A549 (cell line): Measurements from ENCODE around the gene ABHD12. TPM values are rescaled to one million over a fixed set of nuclear protein-coding genes. Genes with fewer than 3 reads are reported as not detected.
A peak's percentile ranks its signal among the peaks of the same experiment; 100 is the strongest.

Experiments
- ATAC-seq, 2 experiments: fragments of 200-7000 bp in 1 of 2; fragments of >200 bp in 1 of 2; cut with Nextera tagmentation in 1 of 2; cut with Tn5 transposase in 1 of 2; 3 replicates each; pipeline versions ENCODE4 v1.8.0 to v1.9.1; 2018 to 2020; ENCODE audit warnings: mild to moderate bottlenecking in 1 of 2, moderate library complexity in 1 of 2
- CTCF ChIA-PET: fragments of 300-600 bp; sonication (Branson Sonifier 250); formaldehyde crosslinking; extraction: SDS; loops from one replicate; lab custom pipeline; 2021; ENCODE audit warnings: antibody characterized with exemption, inconsistent platforms; lab: Yijun Ruan, JAX
- POLR2A ChIA-PET: fragments of 350-600 bp; formaldehyde crosslinking; extraction: SDS; loops from one replicate; lab custom pipeline; 2021; ENCODE audit warnings: antibody characterized with exemption, inconsistent platforms; lab: Yijun Ruan, JAX
- DNase-seq, 2 experiments: peaks; one replicate each; pipeline versions ENCODE4 v3.0.0 to v3.0.0-alpha.2; 2011 to 2016; ENCODE audit warnings: low read depth in 1 of 2, low spot score in 1 of 2
- FAIRE-seq: peaks from 2 replicates; lab custom pipeline; 2011; peaks lifted over from hg19 to GRCh38; lab: Jason Lieb, UNC
- H3K27ac ChIP-seq, 2 experiments: fragments of >200 bp; sonication (Bioruptor Twin); formaldehyde crosslinking; 3 replicates each; pipeline ENCODE4 v1.5.1; 2016 to 2017
- H3K4me1 ChIP-seq: fragments of >200 bp; sonication (Bioruptor Twin); formaldehyde crosslinking; 3 replicates; pipeline ENCODE4 v1.6.1; 2016
- H3K4me2 ChIP-seq: fragments of >200 bp; sonication (Bioruptor Twin); formaldehyde crosslinking; 3 replicates; pipeline ENCODE4 v1.6.1; 2016
- H3K4me3 ChIP-seq: fragments of >200 bp; sonication (Bioruptor Twin); formaldehyde crosslinking; 3 replicates; pipeline ENCODE4 v1.5.1; 2016
- H3K9me3 ChIP-seq: fragments of >200 bp; sonication (Bioruptor Twin); formaldehyde crosslinking; 3 replicates; pipeline ENCODE4 v1.6.1; 2016
- CBX8 ChIP-seq: fragments of 200-600 bp; sonication (generic); IDR thresholded peaks from 2 replicates; pipeline ENCODE4 v1.6.1; 2016
- CEBPB ChIP-seq, 2 experiments: fragments of >200 bp in 1 of 2; sonication (Bioruptor Twin) in 1 of 2; formaldehyde crosslinking in 1 of 2; IDR thresholded peaks; 2 replicates each; pipeline ENCODE4 v1.6.1; 2012 to 2016
- CHD2 ChIP-seq: fragments of 150-350 bp; IDR thresholded peaks from 2 replicates; pipeline ENCODE4 v1.6.1; 2014; ENCODE audit warnings: low read length; ENCODE audit not compliant: partially characterized antibody
- CHD4 ChIP-seq: fragments of 200-600 bp; sonication (generic); IDR thresholded peaks from 2 replicates; pipeline ENCODE4 v1.6.1; 2016; ENCODE audit warnings: antibody characterized with exemption, mild to moderate bottlenecking, borderline replicate concordance
- ESRRA ChIP-seq: fragments of 150-350 bp; IDR thresholded peaks from 2 replicates; pipeline ENCODE4 v1.6.1; 2014; ENCODE audit warnings: mild to moderate bottlenecking, low read length, borderline replicate concordance
- FOSB ChIP-seq: fragments of 250-450 bp; sonication (Bioruptor Pico); IDR thresholded peaks from 2 replicates; pipeline ENCODE4 v1.5.0; 2020; ENCODE audit warnings: mild to moderate bottlenecking, moderate library complexity
- GATA3 ChIP-seq: IDR thresholded peaks from 2 replicates; pipeline ENCODE4 v1.6.1; 2012; ENCODE audit warnings: borderline replicate concordance
- HES2 ChIP-seq: fragments of >200 bp; sonication (Bioruptor Twin); formaldehyde crosslinking; IDR thresholded peaks from 2 replicates; pipeline ENCODE4 v1.6.1; 2016
- HOXB13 ChIP-seq: fragments of 250-450 bp; sonication (Bioruptor Pico); IDR thresholded peaks from 2 replicates; pipeline ENCODE4 v1.5.0; 2020; ENCODE audit warnings: low read depth, mild to moderate bottlenecking, moderate library complexity
- HOXB5 ChIP-seq: fragments of 250-450 bp; sonication (Bioruptor Pico); IDR thresholded peaks from 2 replicates; pipeline ENCODE4 v1.5.0; 2020; ENCODE audit warnings: mild to moderate bottlenecking, moderate library complexity
- JUN ChIP-seq, 2 experiments: fragments of >200 bp; sonication (Bioruptor Twin); formaldehyde crosslinking; IDR thresholded peaks; 2 replicates in 1 of 2; 3 replicates in 1 of 2; pipeline ENCODE4 v1.6.1; 2016 to 2017
- KDM1A ChIP-seq: fragments of 200-600 bp; sonication (generic); IDR thresholded peaks from 2 replicates; pipeline ENCODE4 v1.6.1; 2016; ENCODE audit warnings: low read depth, mild to moderate bottlenecking
- KDM5A ChIP-seq: fragments of 200-600 bp; sonication (generic); IDR thresholded peaks from 2 replicates; pipeline ENCODE4 v1.6.1; 2016; ENCODE audit warnings: antibody characterized with exemption, mild to moderate bottlenecking
- MAFK ChIP-seq: fragments of 450-650 bp; IDR thresholded peaks from 2 replicates; pipeline ENCODE4 v1.6.1; 2014; ENCODE audit not compliant: partially characterized antibody
- MAX ChIP-seq: IDR thresholded peaks from 2 replicates; pipeline ENCODE4 v1.6.1; 2012
- NFE2L2 ChIP-seq: fragments of 150-350 bp; conservative IDR thresholded peaks from 2 replicates; pipeline ENCODE4 v1.6.1; 2014; ENCODE audit warnings: low read length
- NPAS2 ChIP-seq: fragments of 250-450 bp; sonication (Bioruptor Pico); IDR thresholded peaks from 2 replicates; pipeline ENCODE4 v1.8.0; 2022; ENCODE audit warnings: mild to moderate bottlenecking, moderate library complexity, borderline replicate concordance
- NR3C1 ChIP-seq: fragments of >200 bp; sonication (Bioruptor Twin); formaldehyde crosslinking; IDR thresholded peaks from 3 replicates; pipeline ENCODE4 v1.6.1; 2017
- POLR2AphosphoS2 ChIP-seq: conservative IDR thresholded peaks from 2 replicates; pipeline ENCODE4 v1.6.1; 2012; ENCODE audit warnings: low read length, improper control_type of control experiment, inconsistent platforms
- RAD21 ChIP-seq, 2 experiments: fragments of >200 bp in 1 of 2; sonication (Bioruptor Twin) in 1 of 2; formaldehyde crosslinking in 1 of 2; IDR thresholded peaks in 1 of 2; conservative IDR thresholded peaks in 1 of 2; 2 replicates in 1 of 2; 3 replicates in 1 of 2; pipeline ENCODE4 v1.6.1; 2012 to 2018; ENCODE audit warnings: inconsistent platforms in 1 of 2
- RARB ChIP-seq: fragments of 250-450 bp; sonication (Bioruptor Pico); IDR thresholded peaks from 2 replicates; pipeline ENCODE4 v1.8.0; 2021; ENCODE audit warnings: mild to moderate bottlenecking, moderate library complexity
- SMC3 ChIP-seq: fragments of >200 bp; sonication (Bioruptor Twin); formaldehyde crosslinking; IDR thresholded peaks from 3 replicates; pipeline ENCODE4 v1.6.1; 2018; ENCODE audit warnings: inconsistent platforms
- ZC3H11A ChIP-seq: fragments of 450-650 bp; IDR thresholded peaks from 2 replicates; pipeline ENCODE4 v1.6.1; 2014; ENCODE audit warnings: antibody characterized with exemption, mild to moderate bottlenecking
- ZFP36 ChIP-seq: fragments of 450-650 bp; IDR thresholded peaks from 2 replicates; pipeline ENCODE4 v1.6.1; 2014; ENCODE audit warnings: borderline replicate concordance; ENCODE audit not compliant: partially characterized antibody
- ZSCAN20 ChIP-seq: fragments of 250-450 bp; sonication (Bioruptor Pico); IDR thresholded peaks from 2 replicates; pipeline ENCODE4 v1.8.0; 2022; ENCODE audit warnings: mild to moderate bottlenecking, moderate library complexity
- WGBS: methylation state at CpG from one replicate; pipeline ENCODE4 v1.1.6; 2017; ENCODE audit errors: missing lambda C conversion rate; 5-methylcytosine and 5-hydroxymethylcytosine counted together
- polyA plus RNA-seq, 4 experiments: library from polyadenylated mRNA; depleted of rRNA in 3 of 4; stranded (reverse); fragments of >200 nt; fragmentation: RNase III in 1 of 4; extraction: RNeasy Plus Mini Kit Qiagen cat#74134 plus additional on column Dnase treatment in 1 of 4; gene quantifications; 2 replicates in 3 of 4; 3 replicates in 1 of 4; pipeline ENCODE4 v1.2.3, GENCODE V29; 2011 to 2017
- TF ChIP-seq, protein P1 (sequence below): fragments of >200 bp; sonication (Bioruptor Twin); formaldehyde crosslinking; IDR thresholded peaks from 3 replicates; pipeline ENCODE4 v1.5.1; 2016

Gene ABHD12
- polyA plus RNA-seq, 2 of the 4 experiments (the other 2 are of a cell fraction), result 54.3 to 101 TPM

DNA sequence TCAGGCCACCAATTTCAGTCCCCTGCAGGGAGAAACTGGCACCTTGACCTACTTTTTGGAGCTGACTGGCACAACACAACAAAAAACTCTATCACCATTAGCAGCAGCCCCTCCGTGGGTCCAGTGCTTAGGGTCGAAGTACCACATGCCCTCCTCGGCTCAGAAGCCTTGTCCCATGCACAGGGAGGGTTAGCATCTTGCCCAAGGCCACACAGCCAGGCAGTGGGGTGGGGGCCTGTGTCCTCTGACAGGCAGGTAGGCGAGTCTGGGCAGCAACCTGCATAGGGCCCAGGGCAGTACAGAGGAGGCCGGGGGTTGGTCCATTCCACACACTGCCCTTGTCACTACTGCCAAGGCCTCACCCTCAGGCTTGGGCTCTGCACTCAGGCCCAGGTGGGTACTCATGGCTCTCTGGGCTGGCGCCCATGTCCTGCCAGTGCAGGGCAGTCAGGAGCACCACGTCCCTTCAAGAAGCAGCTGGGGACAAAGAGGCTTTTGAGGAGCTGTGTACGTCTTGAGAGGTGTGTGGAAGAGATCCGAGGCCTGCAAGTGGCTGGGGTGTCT lies 89.2 kb downstream of the ABHD12 start:
- FAIRE-seq (no peak), ATAC-seq (peak; percentile 2 to 10; a peak in 5 of 6 replicates), DNase-seq (no peak)
- CTCF ChIA-PET, result interaction anchor here (0.6 to 5.4 kb wide), 9 partner anchors 8 to 307 kb away, joined by 3 to 72 read pairs (median 3); no protein-coding TSS in a partner anchor
- Histone ChIP-seq H3K9me3 (no peaks in the 10 kb centered on the region), H3K27ac (peak overlapping the region; percentile 53 to 72), H3K4me3 (no peak overlapping the region), H3K4me1 (peaks cover 48% of the 10 kb centered on the region), H3K4me2 (no peak overlapping the region)
- TF ChIP-seq NFE2L2 (no peak), CEBPB (IDR thresholded peaks at IDR 0.05) (no peak), ESRRA (no peak), ZC3H11A (no peak), HOXB13 (CRISPR knock-in tag) (no peak), NR3C1 (no peak), HOXB5 (CRISPR knock-in tag) (no peak), RAD21 (conservative IDR thresholded peaks at IDR 0.05 in 1 of 2, IDR thresholded peaks at IDR 0.05 in 1 of 2) (no peak), GATA3 (no peak), CBX8 (no peak), KDM1A (no peak), ZSCAN20 (CRISPR knock-in tag) (no peak), HES2 (no peak), CHD2 (no peak), JUN (IDR thresholded peaks at IDR 0.05) (no peak; a peak in 1 of 5 replicates), CHD4 (no peak)
- TF ChIP-seq, protein P1, sequence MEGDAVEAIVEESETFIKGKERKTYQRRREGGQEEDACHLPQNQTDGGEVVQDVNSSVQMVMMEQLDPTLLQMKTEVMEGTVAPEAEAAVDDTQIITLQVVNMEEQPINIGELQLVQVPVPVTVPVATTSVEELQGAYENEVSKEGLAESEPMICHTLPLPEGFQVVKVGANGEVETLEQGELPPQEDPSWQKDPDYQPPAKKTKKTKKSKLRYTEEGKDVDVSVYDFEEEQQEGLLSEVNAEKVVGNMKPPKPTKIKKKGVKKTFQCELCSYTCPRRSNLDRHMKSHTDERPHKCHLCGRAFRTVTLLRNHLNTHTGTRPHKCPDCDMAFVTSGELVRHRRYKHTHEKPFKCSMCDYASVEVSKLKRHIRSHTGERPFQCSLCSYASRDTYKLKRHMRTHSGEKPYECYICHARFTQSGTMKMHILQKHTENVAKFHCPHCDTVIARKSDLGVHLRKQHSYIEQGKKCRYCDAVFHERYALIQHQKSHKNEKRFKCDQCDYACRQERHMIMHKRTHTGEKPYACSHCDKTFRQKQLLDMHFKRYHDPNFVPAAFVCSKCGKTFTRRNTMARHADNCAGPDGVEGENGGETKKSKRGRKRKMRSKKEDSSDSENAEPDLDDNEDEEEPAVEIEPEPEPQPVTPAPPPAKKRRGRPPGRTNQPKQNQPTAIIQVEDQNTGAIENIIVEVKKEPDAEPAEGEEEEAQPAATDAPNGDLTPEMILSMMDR, result no peak
- 87% methylated on average over 9 of the region's 9 CpGs for WGBS
- POLR2A ChIA-PET, result interaction anchor here (1.0 to 3.6 kb wide), 3 partner anchors 8 to 98 kb away, joined by 3 to 21 read pairs (median 3); no protein-coding TSS in a partner anchor

- Histone ChIP-seq H3K4me2 (no peak overlapping the region), H3K4me3 (no peak overlapping the region), H3K9me3 (no peaks in the 10 kb centered on the region), H3K4me1 (peaks cover 56% of the 10 kb centered on the region), H3K27ac (peak overlapping the region; percentile 53 to 72; a peak in 5 of 6 replicates)
- 71% methylated on average over 10 of the region's 13 CpGs for WGBS
- ATAC-seq, result peak; percentile 16 to 35; a peak in 4 of 6 replicates
- ChIA-PET CTCF (interaction anchor here (0.6 to 5.4 kb wide), 18 partner anchors 8 to 306 kb away, joined by 3 to 72 read pairs (median 3); partner anchors contain the start of gene PYGB), POLR2A (interaction anchor here (0.7 to 3.6 kb wide), 6 partner anchors 9 to 106 kb away, joined by 3 to 21 read pairs (median 4); no protein-coding TSS in a partner anchor)
- TF ChIP-seq JUN (IDR thresholded peaks at IDR 0.05), result 0 out of 5 replicates have a peak, but pooled peaks of 1 of the 2 experiments have one; percentile 9
- no peak for TF ChIP-seq SMC3
- no peak for TF ChIP-seq RAD21 (conservative IDR thresholded peaks at IDR 0.05 in 1 of 2, IDR thresholded peaks at IDR 0.05 in 1 of 2)
- TF ChIP-seq POLR2AphosphoS2, result 0 out of 2 replicates have a peak, but pooled peaks have one; percentile 10
- peak; percentile 28 for FAIRE-seq
- no peak for DNase-seq
These were observed 90.0 kb downstream of the ABHD12 start for GRCh38 chr20:25300496-25301170.

DNA sequence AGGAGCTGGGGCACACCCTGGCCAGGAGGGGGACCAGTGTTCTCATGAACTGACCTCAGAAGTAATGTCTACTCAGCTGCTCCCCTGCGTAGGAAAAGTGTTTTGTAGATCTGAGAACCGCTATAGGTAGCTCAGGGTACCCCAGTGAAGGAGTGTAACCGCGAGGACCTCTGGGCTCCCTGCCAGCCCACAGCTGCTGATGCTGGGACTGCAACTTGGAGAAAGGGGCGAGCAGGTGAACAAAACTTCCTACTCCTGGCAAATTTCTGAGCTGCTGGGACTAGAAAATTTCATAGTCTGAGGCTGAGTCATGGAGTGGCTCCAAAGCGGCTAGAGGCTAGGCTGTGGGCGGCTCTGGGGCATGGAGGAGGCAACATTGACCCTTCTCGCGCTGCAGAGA lies 90.8 kb downstream of the ABHD12 start:
- WGBS, result 70% methylated on average over 9 of the region's 9 CpGs
- ATAC-seq, result peak in 1 of 2 experiments; percentile 9; a peak in 2 of 6 replicates
- no peak for DNase-seq
- Histone ChIP-seq H3K4me2 (peak overlapping the region; percentile 3; the same call in 2 of the 3 replicates), H3K27ac (peak overlapping the region; percentile 53 to 72), H3K4me1 (peaks cover 61% of the 10 kb centered on the region), H3K4me3 (no peak overlapping the region), H3K9me3 (no peaks in the 10 kb centered on the region)
- ChIA-PET POLR2A (interaction anchor here (0.7 to 3.6 kb wide), 6 partner anchors 10 to 105 kb away, joined by 3 to 21 read pairs (median 4); partner anchors contain the start of gene ABHD12), CTCF (interaction anchor here (0.8 to 5.4 kb wide), 17 partner anchors 9 to 306 kb away, joined by 3 to 72 read pairs (median 4); partner anchors contain the start of genes ABHD12 and PYGB)
- no peak for FAIRE-seq
- TF ChIP-seq HES2 (no peak), NPAS2 (CRISPR knock-in tag) (no peak), MAFK (no peak), MAX (no peak), RARB (no peak), KDM5A (no peak), FOSB (CRISPR knock-in tag) (no peak), RAD21 (conservative IDR thresholded peaks at IDR 0.05 in 1 of 2, IDR thresholded peaks at IDR 0.05 in 1 of 2) (no peak), ZFP36 (no peak)
- TF ChIP-seq, protein P1, result no peak
